Smooth muscle cell (in vitro differentiated cells): Measurements from ENCODE around the gene SLC18A3. TPM values are rescaled to one million over a fixed set of nuclear protein-coding genes. Genes with fewer than 3 reads are reported as not detected.

ENCODE experiments used
- DNase-seq: peaks from one replicate; lab custom pipeline; 2025; ENCODE audit not compliant: unreplicated experiment; lab: John Stamatoyannopoulos, UW
- H2AFZ ChIP-seq: fragments of 200-600 bp; sonication (generic); 2 replicates; pipeline ENCODE4 v1.6.0; 2016; ENCODE audit warnings: antibody characterized with exemption, low read depth, mild to moderate bottlenecking
- H3F3A ChIP-seq: fragments of 200-600 bp; sonication (generic); 2 replicates; pipeline ENCODE4 v1.6.0; 2017; ENCODE audit warnings: antibody characterized with exemption, low read depth
- H3K27ac ChIP-seq: fragments of 200-600 bp; sonication (generic); 2 replicates; pipeline ENCODE4 v1.5.1; 2016; ENCODE audit warnings: low read depth, mild to moderate bottlenecking
- H3K27me3 ChIP-seq: fragments of 200-600 bp; sonication (generic); 2 replicates; pipeline ENCODE4 v1.6.1; 2016; ENCODE audit warnings: low read depth, mild to moderate bottlenecking
- H3K36me3 ChIP-seq: fragments of 200-600 bp; sonication (generic); 2 replicates; pipeline ENCODE4 v1.5.1; 2016; ENCODE audit warnings: low read depth
- H3K4me1 ChIP-seq: fragments of 200-600 bp; sonication (generic); 2 replicates; pipeline ENCODE4 v1.5.1; 2016; ENCODE audit warnings: low read depth
- H3K4me2 ChIP-seq: fragments of 200-600 bp; sonication (generic); 2 replicates; pipeline ENCODE4 v1.6.0; 2016; ENCODE audit warnings: mild to moderate bottlenecking
- H3K4me3 ChIP-seq: fragments of 200-600 bp; sonication (generic); 2 replicates; pipeline ENCODE4 v1.5.1; 2016; ENCODE audit warnings: mild to moderate bottlenecking
- H3K79me2 ChIP-seq: fragments of 200-600 bp; sonication (generic); 2 replicates; pipeline ENCODE4 v1.6.0; 2016; ENCODE audit warnings: low read depth, mild to moderate bottlenecking
- H3K9ac ChIP-seq: fragments of 200-600 bp; sonication (generic); 2 replicates; pipeline ENCODE4 v1.6.0; 2016; ENCODE audit warnings: low read depth
- H3K9me3 ChIP-seq: fragments of 200-600 bp; sonication (generic); replicated peaks from 2 replicates; pipeline ENCODE4 v1.5.1; 2016; ENCODE audit warnings: low read depth
- H4K20me1 ChIP-seq: fragments of 200-600 bp; sonication (generic); 2 replicates; pipeline ENCODE4 v1.6.0; 2016; ENCODE audit warnings: low read depth
- CTCF ChIP-seq: fragments of 200-600 bp; sonication (generic); IDR thresholded peaks from 2 replicates; pipeline ENCODE4 v1.5.1; 2017; ENCODE audit warnings: borderline replicate concordance, mild to moderate bottlenecking, antibody characterized with exemption; ENCODE audit not compliant: insufficient read depth, poor library complexity, severe bottlenecking
- WGBS: methylation state at CpG from one replicate; pipeline ENCODE4 v1.1.7; 2016; ENCODE audit warnings: low lambda C conversion rate; 5-methylcytosine and 5-hydroxymethylcytosine counted together
- polyA plus RNA-seq: library from polyadenylated mRNA; unstranded; fragments of >200 nt; fragmentation: Nextera tagmentation; extraction: Ambion mirVana; gene quantifications from 2 replicates; pipeline ENCODE4 v1.2.1, GENCODE V29; 2016
- total RNA-seq: library from RNA; depleted of rRNA; stranded (reverse); fragments of >200 nt; gene quantifications from 2 replicates; pipeline ENCODE4 v1.2.3, GENCODE V29; 2014

The SLC18A3 gene
- total RNA-seq: not detected in 2 replicates
- 0.46 TPM in 1 of 2 replicates, not detected in the other for polyA plus RNA-seq

GRCh38 chr10:49610114-49610457 is at the start of gene SLC18A3:
SLC18A3 (plus strand) TSS chr10:49610310; CDS start chr10:49610741, 431 bp downstream.
- H3K4me2 ChIP-seq: peak within 1 kb of the TSS; percentile 78

DNA sequence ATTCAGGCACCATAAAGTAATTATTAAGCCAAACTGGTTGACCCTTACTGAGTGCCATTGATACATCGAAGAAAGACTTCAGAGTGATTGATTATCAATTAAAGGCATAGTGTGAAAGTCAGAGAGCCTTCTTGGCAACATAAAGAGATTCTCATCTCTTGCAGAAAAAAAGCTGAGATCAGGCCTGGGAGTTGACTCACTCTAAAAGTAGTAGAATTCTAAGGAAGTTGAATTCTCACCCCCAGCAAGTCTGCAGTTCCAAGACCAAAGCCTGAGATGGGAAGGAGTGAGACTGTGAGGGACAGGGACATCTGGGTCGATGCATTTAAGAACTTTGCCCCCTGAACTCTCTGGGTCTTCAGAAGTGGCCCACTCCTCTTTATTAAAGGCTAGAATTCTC is 49.6 kb upstream of the SLC18A3 start:
- no peak for DNase-seq
- H3K79me2 ChIP-seq: no peaks in the 10 kb centered on the region
- H3K9ac ChIP-seq: no peak overlapping the region
- H2AFZ ChIP-seq: no peak overlapping the region
- no peaks in the 10 kb centered on the region for H3K4me1 ChIP-seq
- no peaks in the 10 kb centered on the region for H3F3A ChIP-seq
- no peak overlapping the region for H3K4me3 ChIP-seq
- H3K9me3 ChIP-seq: no peaks in the 10 kb centered on the region
- no peaks in the 10 kb centered on the region for H3K27me3 ChIP-seq
- peak overlapping the region; percentile 14 for H3K4me2 ChIP-seq
- H3K36me3 ChIP-seq: no peaks in the 10 kb centered on the region
- H4K20me1 ChIP-seq: no peaks in the 10 kb centered on the region
- H3K27ac ChIP-seq: no peak overlapping the region
- 79% methylated on average over 2 of the region's 2 CpGs for WGBS
- TF ChIP-seq CTCF: no peak

More at GRCh38 chr10:49610114-49610457, at the start of gene SLC18A3:
- H3K9ac ChIP-seq: no peak within 1 kb of the TSS
- no peaks in the 10 kb centered on the region for H3K79me2 ChIP-seq
- 2% methylated on average over 19 of the region's 43 CpGs for WGBS
- peak within 1 kb of the TSS; percentile 34 for H3K4me3 ChIP-seq
- H2AFZ ChIP-seq: no peak within 1 kb of the TSS
- DNase-seq: no peak
- no peaks in the 10 kb centered on the region for H3K36me3 ChIP-seq
- H3K27me3 ChIP-seq: peaks cover 84% of the 10 kb centered on the region
- H3F3A ChIP-seq: no peaks in the 10 kb centered on the region
- H3K27ac ChIP-seq: no peak within 1 kb of the TSS
- peaks cover 6% of the 10 kb centered on the region for H3K4me1 ChIP-seq
- no peak for TF ChIP-seq CTCF
- H4K20me1 ChIP-seq: no peaks in the 10 kb centered on the region
- H3K9me3 ChIP-seq: no peaks in the 10 kb centered on the region

DNA sequence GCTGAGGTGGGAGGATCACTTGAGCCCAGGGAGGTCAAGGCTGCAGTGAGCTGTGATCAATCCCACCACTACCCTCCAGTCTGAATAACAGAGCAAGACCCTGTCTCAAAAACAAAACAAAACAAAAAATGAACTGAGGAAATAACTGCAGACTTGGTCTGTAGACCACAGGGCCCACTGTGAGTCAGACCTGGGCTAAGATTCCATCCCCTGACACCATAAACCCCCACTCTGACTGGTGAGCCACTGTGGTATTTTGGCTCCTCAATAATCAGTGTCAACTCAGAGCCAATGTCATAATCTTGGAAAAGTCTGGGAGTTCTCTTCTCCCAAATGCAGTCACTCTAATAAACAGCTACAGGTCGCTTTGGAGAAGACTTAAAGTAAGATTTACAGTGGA is 47.2 kb upstream of the SLC18A3 start:
- H3K4me1 ChIP-seq: no peaks in the 10 kb centered on the region
- no peak overlapping the region for H3K4me3 ChIP-seq
- H3K79me2 ChIP-seq: no peaks in the 10 kb centered on the region
- H3K4me2 ChIP-seq: peak overlapping the region; percentile 62
- no peak overlapping the region for H3K9ac ChIP-seq
- H3K9me3 ChIP-seq: no peaks in the 10 kb centered on the region
- H3K36me3 ChIP-seq: no peaks in the 10 kb centered on the region
- peak overlapping the region; percentile 67 for H3K27ac ChIP-seq
- no peaks in the 10 kb centered on the region for H4K20me1 ChIP-seq
- no peaks in the 10 kb centered on the region for H3F3A ChIP-seq
- TF ChIP-seq CTCF: no peak
- WGBS: 60% methylated on average over 1 of the region's 1 CpG
- no peak overlapping the region for H2AFZ ChIP-seq
- DNase-seq: no peak
- no peaks in the 10 kb centered on the region for H3K27me3 ChIP-seq

- TF ChIP-seq CTCF: no peak
- 58% methylated on average over 4 of the region's 4 CpGs for WGBS
- Histone ChIP-seq H3F3A (no peaks in the 10 kb centered on the region), H3K9me3 (no peaks in the 10 kb centered on the region), H3K79me2 (no peaks in the 10 kb centered on the region), H3K9ac (no peak overlapping the region), H3K4me2 (no peak overlapping the region), H3K27ac (peak overlapping the region; percentile 16), H3K4me1 (no peaks in the 10 kb centered on the region), H4K20me1 (no peaks in the 10 kb centered on the region), H3K4me3 (no peak overlapping the region), H2AFZ (no peak overlapping the region), H3K36me3 (no peaks in the 10 kb centered on the region), H3K27me3 (no peaks in the 10 kb centered on the region)
- no peak for DNase-seq
These were observed 45.6 kb upstream of the SLC18A3 start for GRCh38 chr10:49564461-49565009.
